Measurements from ENCODE around the gene TSEN2. TPM values are rescaled to one million over a fixed set of nuclear protein-coding genes. Genes with fewer than 3 reads are reported as not detected.
"Not testable (repeated sequence)": the region's sequence is repeated elsewhere in the genome, so short reads cannot be mapped to it uniquely, and the experiment has no call there.

The TSEN2 gene
- total RNA-seq, 2 donors from 2014 or later = 8.7 to 11.8 TPM

- H3K4me1 Mint-ChIP-seq (ENCODE audit: low read depth) = peaks cover 28% of the 10 kb centered on the region
- H3K27me3 Mint-ChIP-seq (ENCODE audit: low read depth); H3K4me3 Mint-ChIP-seq; ATAC-seq (replicated peaks in 1 of 2); H3K9me3 Mint-ChIP-seq; H3K27ac Mint-ChIP-seq; H3K36me3 Mint-ChIP-seq (ENCODE audit: insufficient read depth in 2 of 2); DNase-seq: not testable (repeated sequence)
These were observed 26.9 kb upstream of the TSEN2 start for GRCh38 chr3:12457380-12457779.

GRCh38 chr3:12458901-12459300, 25.4 kb upstream of the TSEN2 start:
- Mint-ChIP-seq H3K4me3 (no peak overlapping the region), H3K36me3 (ENCODE audit: insufficient read depth in 2 of 2) (no peaks in the 10 kb centered on the region), H3K27ac (no peak overlapping the region), H3K27me3 (ENCODE audit: low read depth) (no peaks in the 10 kb centered on the region), H3K9me3 (no peaks in the 10 kb centered on the region), H3K4me1 (ENCODE audit: low read depth) (peaks cover 33% of the 10 kb centered on the region)
- DNase-seq (no peak), ATAC-seq (replicated peaks in 1 of 2) (no peak)

- H3K9me3 Mint-ChIP-seq = no peaks in the 10 kb centered on the region
- H3K36me3 Mint-ChIP-seq (ENCODE audit: insufficient read depth in 2 of 2) = no peaks in the 10 kb centered on the region
- H3K4me3 Mint-ChIP-seq = no peak overlapping the region
- peaks cover 24% of the 10 kb centered on the region for H3K4me1 Mint-ChIP-seq (ENCODE audit: low read depth)
- no peak overlapping the region for H3K27ac Mint-ChIP-seq
- no peaks in the 10 kb centered on the region for H3K27me3 Mint-ChIP-seq (ENCODE audit: low read depth)
- no peak for ATAC-seq (replicated peaks in 1 of 2)
- no peak for DNase-seq
These were observed 24.2 kb upstream of the TSEN2 start for GRCh38 chr3:12460127-12460526.

DNA sequence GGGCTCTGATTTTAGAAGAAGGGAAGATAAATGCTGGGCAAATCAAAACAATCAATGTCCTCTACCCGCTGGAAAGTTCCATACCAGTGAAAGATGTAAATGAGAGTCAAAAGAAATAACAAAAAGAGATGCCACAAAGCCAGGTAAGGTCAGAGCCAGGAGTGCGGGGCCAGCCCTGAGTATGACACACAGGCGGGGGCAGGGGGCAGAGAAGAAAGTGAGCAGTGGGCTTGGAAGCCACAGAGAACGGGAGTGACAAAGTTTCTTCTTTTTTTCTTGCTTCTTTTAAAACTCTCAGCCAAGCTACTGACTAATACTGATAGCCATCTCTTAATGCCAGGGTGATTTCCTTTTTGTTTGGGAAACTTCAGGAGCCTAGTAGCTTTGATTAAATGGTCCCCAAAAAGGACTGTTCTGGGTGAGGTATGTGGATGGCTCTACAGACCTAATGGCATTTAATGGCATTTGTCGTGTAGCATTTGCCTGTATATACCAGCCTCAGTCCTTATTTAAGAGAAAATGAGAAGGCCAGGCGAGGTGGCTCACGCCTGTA, 23.1 kb upstream of the TSEN2 start:
- peak; percentile 51 to 83 for ATAC-seq (replicated peaks in 1 of 2)
- no peaks in the 10 kb centered on the region for H3K27me3 Mint-ChIP-seq (ENCODE audit: low read depth)
- no peaks in the 10 kb centered on the region for H3K9me3 Mint-ChIP-seq
- peak in 1 of 2 donors; percentile 34 for DNase-seq
- H3K4me3 Mint-ChIP-seq = no peak overlapping the region
- H3K36me3 Mint-ChIP-seq (ENCODE audit: insufficient read depth in 2 of 2) = no peaks in the 10 kb centered on the region
- H3K4me1 Mint-ChIP-seq (ENCODE audit: low read depth) = peaks cover 24% of the 10 kb centered on the region
- no peak overlapping the region for H3K27ac Mint-ChIP-seq

DNA sequence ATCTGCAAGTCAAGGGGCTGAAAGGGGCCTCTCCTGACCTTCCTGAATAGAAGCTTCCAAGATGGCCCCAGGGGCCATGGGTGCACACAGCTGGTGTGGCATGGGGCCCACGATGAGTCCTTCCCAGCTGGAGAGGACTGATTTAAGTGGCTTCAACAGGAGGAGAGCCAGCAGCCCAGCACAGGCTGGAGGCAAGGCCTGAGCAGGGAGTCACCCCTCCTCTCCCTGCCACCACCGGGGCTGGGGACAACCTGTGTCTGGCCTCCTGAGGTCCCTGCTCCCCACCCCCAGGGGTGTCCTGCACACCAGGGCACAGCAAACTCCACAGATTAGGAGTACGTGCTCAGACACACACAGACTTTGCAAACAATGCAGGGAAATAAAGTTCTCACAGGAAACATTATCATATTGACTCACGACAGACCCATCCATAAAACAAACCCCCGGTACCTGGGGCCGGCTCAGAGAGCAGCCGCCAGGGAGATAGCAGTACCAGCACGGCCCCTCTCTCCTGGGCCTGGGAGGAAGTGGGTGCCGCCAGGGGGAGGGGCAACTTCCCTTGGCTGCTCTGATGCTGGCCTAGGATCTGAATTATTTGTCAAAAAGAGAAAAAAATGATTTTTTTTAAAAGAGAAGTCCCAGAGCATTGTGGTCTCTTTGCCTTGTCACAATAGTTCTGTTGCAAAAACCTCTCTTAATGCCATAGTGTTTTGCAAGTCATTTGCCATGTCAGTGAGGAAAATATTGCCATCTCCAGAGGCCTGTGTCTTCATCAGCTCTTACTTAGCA, 21.9 kb upstream of the TSEN2 start:
- Mint-ChIP-seq H3K9me3 (no peaks in the 10 kb centered on the region), H3K4me1 (ENCODE audit: low read depth) (peaks cover 24% of the 10 kb centered on the region), H3K36me3 (ENCODE audit: insufficient read depth in 2 of 2) (no peaks in the 10 kb centered on the region), H3K4me3 (peak overlapping the region; percentile 32 to 59), H3K27ac (no peak overlapping the region), H3K27me3 (ENCODE audit: low read depth) (no peaks in the 10 kb centered on the region)
- DNase-seq (peak; percentile 9 to 23), ATAC-seq (replicated peaks in 1 of 2) (peak; percentile 47 to 66)

DNA sequence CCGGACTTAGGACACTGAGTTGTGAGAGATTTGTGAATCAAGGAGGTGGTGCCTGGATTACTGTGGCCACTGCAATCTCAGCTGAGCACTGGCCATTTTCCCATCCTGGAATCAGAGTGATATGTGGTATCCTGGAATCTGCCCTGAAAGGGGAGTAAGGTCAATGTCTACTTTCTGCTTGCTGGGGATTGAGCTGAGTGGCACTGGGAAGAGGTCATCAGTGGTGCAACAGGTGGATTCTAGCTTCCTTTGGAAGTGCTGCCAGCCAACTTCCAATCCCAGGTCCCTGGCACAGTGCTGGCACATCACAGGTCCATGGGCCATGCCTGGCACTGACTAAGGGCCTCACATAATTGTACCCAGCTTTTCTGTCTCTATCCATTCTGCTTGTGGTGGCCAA, 20.6 kb upstream of the TSEN2 start:
- no peaks in the 10 kb centered on the region for H3K36me3 Mint-ChIP-seq (ENCODE audit: insufficient read depth in 2 of 2)
- peaks cover 24% of the 10 kb centered on the region for H3K4me1 Mint-ChIP-seq (ENCODE audit: low read depth)
- H3K27ac Mint-ChIP-seq = no peak overlapping the region
- no peak for DNase-seq
- H3K27me3 Mint-ChIP-seq (ENCODE audit: low read depth) = no peaks in the 10 kb centered on the region
- no peak for ATAC-seq (replicated peaks in 1 of 2)
- H3K4me3 Mint-ChIP-seq = no peak overlapping the region
- no peaks in the 10 kb centered on the region for H3K9me3 Mint-ChIP-seq

GRCh38 chr3:12464181-12464580, 20.1 kb upstream of the TSEN2 start:
- no peak overlapping the region for H3K27ac Mint-ChIP-seq

DNA sequence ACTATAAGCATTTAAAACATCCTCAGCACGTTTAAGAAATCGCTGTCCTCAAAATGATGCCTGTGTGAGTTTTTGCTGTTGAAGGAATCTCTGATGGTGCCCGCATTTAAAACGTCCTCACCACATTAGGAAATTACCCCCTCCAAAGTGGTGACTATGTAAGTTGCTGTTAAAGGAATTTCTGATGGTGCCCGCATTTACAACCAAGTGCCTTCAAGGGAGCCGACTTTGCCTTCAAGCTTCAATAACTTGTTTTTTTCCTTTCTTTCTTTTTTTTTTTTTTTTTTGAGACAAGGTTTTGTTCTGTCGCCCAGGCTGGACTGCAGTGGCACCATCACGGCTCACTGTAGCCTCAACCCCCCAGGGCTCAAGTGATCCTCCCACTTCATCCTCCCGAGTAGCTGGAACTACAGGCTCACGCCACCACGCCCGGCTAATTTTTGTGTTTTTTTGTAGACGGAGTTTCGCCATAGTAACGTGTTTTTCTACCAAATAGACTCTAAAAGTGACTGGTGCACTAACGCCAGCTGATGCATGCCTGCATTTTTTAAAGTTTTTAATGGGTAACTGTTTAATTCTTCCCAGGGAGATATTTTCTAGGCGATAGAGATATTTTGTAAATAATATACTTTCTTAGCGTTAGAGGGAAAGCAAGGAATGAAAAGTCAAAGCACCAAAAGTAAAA, 19.0 kb upstream of the TSEN2 start:
- no peak overlapping the region for H3K27ac Mint-ChIP-seq
- no peak overlapping the region for H3K4me3 Mint-ChIP-seq
- H3K4me1 Mint-ChIP-seq (ENCODE audit: low read depth) = peaks cover 23% of the 10 kb centered on the region
- no peak for DNase-seq
- H3K36me3 Mint-ChIP-seq (ENCODE audit: insufficient read depth in 2 of 2) = no peaks in the 10 kb centered on the region
- H3K27me3 Mint-ChIP-seq (ENCODE audit: low read depth) = no peaks in the 10 kb centered on the region
- ATAC-seq (replicated peaks in 1 of 2) = no peak
- H3K9me3 Mint-ChIP-seq = no peaks in the 10 kb centered on the region

More at GRCh38 chr3:12464181-12464580, 20.1 kb upstream of the TSEN2 start:
- DNase-seq (no peak), ATAC-seq (replicated peaks in 1 of 2) (no peak)
- H3K4me3 Mint-ChIP-seq = no peak overlapping the region
- peaks cover 24% of the 10 kb centered on the region for H3K4me1 Mint-ChIP-seq (ENCODE audit: low read depth)
- H3K27me3 Mint-ChIP-seq (ENCODE audit: low read depth) = no peaks in the 10 kb centered on the region
- H3K36me3 Mint-ChIP-seq (ENCODE audit: insufficient read depth in 2 of 2) = no peaks in the 10 kb centered on the region
- no peaks in the 10 kb centered on the region for H3K9me3 Mint-ChIP-seq

GRCh38 chr3:12465836-12466225, 18.4 kb upstream of the TSEN2 start:
- H3K9me3 Mint-ChIP-seq = no peaks in the 10 kb centered on the region
- H3K27ac Mint-ChIP-seq = no peak overlapping the region
- ATAC-seq (replicated peaks in 1 of 2) = no peak
- no peaks in the 10 kb centered on the region for H3K36me3 Mint-ChIP-seq (ENCODE audit: insufficient read depth in 2 of 2)
- H3K27me3 Mint-ChIP-seq (ENCODE audit: low read depth) = no peaks in the 10 kb centered on the region
- H3K4me3 Mint-ChIP-seq = no peak overlapping the region
- DNase-seq = no peak
- peaks cover 23% of the 10 kb centered on the region for H3K4me1 Mint-ChIP-seq (ENCODE audit: low read depth)

GRCh38 chr3:12467746-12468145, 16.5 kb upstream of the TSEN2 start:
- H3K4me3 Mint-ChIP-seq = no peak overlapping the region
- H3K27me3 Mint-ChIP-seq (ENCODE audit: low read depth) = no peaks in the 10 kb centered on the region
- no peaks in the 10 kb centered on the region for H3K9me3 Mint-ChIP-seq
- DNase-seq (no peak), ATAC-seq (replicated peaks in 1 of 2) (no peak)
- H3K36me3 Mint-ChIP-seq (ENCODE audit: insufficient read depth in 2 of 2) = no peaks in the 10 kb centered on the region
- H3K27ac Mint-ChIP-seq = no peak overlapping the region
- peaks cover 19% of the 10 kb centered on the region for H3K4me1 Mint-ChIP-seq (ENCODE audit: low read depth)

DNA sequence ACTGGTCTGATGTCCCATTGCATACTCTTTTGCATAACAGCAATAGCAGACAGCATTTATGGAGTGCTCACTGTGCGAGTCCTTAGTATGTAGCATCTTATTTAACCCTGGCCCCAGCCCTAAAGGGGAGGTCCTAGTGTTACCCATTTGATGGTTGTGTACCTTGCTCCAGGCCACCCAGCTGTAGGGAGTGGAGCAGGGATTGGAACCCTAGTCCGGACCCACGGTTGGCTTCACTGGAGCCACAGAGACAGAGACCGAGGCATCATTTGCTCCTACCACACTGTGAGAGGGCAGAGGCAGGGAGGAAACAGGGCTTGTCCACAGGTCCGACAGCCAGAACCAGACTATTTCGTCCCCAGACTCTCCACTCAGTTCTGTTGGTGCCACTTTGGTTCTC, 16.0 kb upstream of the TSEN2 start:
- DNase-seq (no peak), ATAC-seq (replicated peaks in 1 of 2) (no peak)
- H3K4me1 Mint-ChIP-seq (ENCODE audit: low read depth) = peaks cover 17% of the 10 kb centered on the region
- H3K27ac Mint-ChIP-seq = no peak overlapping the region
- no peak overlapping the region for H3K4me3 Mint-ChIP-seq
- H3K27me3 Mint-ChIP-seq (ENCODE audit: low read depth) = no peaks in the 10 kb centered on the region
- no peaks in the 10 kb centered on the region for H3K36me3 Mint-ChIP-seq (ENCODE audit: insufficient read depth in 2 of 2)
- H3K9me3 Mint-ChIP-seq = no peaks in the 10 kb centered on the region

DNA sequence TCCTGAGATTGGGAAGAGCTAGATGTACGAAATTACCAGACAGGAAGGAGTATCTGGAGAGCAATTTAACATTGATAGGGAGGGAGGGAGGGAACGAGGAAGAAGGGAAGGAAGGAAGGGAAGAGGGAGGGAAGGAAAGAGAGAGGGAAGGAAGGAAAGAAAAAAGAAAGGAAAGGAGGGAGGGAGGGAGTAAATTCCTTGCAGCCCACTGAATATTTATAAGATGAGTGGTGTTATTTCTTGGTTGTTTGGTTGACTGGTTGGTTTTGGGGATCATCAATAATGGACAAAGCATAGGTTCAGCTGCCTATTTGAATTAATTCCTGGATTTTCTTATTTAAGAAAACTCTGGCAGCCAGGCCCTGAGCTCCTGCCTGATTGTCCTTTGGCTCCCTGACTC, 15.5 kb upstream of the TSEN2 start:
- no peaks in the 10 kb centered on the region for H3K27me3 Mint-ChIP-seq (ENCODE audit: low read depth)
- no peaks in the 10 kb centered on the region for H3K36me3 Mint-ChIP-seq (ENCODE audit: insufficient read depth in 2 of 2)
- no peak overlapping the region for H3K27ac Mint-ChIP-seq
- H3K9me3 Mint-ChIP-seq = no peaks in the 10 kb centered on the region
- no peak for ATAC-seq (replicated peaks in 1 of 2)
- peaks cover 17% of the 10 kb centered on the region for H3K4me1 Mint-ChIP-seq (ENCODE audit: low read depth)
- no peak overlapping the region for H3K4me3 Mint-ChIP-seq
- DNase-seq = no peak

DNA sequence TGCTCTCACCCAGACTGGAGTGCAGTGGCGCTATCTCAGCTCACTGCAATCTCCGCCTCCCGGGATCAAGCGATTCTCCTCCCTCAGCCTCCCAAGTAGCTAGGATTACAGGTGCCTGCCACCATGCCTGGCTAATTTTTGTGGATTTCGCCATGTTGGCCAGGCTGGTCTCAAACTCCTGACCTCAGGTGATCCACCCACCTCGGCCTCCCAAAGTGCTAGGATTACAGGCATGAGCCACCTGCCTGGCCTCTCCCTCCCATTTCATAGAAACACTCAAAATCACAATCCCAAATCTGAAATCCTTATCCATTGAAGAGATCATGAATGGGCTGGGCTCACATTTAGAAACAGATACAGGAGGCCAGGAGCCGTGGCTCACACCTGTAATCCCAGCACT, 15.1 kb upstream of the TSEN2 start:
- peaks cover 17% of the 10 kb centered on the region for H3K4me1 Mint-ChIP-seq (ENCODE audit: low read depth)
- not testable (repeated sequence) for H3K36me3 Mint-ChIP-seq (ENCODE audit: insufficient read depth in 2 of 2); ATAC-seq (replicated peaks in 1 of 2); H3K27me3 Mint-ChIP-seq (ENCODE audit: low read depth); H3K27ac Mint-ChIP-seq; H3K9me3 Mint-ChIP-seq; DNase-seq; H3K4me3 Mint-ChIP-seq
